GM18526 (cell line): ENCODE results near the gene RPLP2.

ENCODE experiments used
- POLR2A ChIP-seq: IDR thresholded peaks from 3 replicates; pipeline ENCODE4 v1.6.1; 2011; ENCODE audit not compliant: insufficient read length; ENCODE audit errors: extremely low read depth

RPLP2 gene

DNA sequence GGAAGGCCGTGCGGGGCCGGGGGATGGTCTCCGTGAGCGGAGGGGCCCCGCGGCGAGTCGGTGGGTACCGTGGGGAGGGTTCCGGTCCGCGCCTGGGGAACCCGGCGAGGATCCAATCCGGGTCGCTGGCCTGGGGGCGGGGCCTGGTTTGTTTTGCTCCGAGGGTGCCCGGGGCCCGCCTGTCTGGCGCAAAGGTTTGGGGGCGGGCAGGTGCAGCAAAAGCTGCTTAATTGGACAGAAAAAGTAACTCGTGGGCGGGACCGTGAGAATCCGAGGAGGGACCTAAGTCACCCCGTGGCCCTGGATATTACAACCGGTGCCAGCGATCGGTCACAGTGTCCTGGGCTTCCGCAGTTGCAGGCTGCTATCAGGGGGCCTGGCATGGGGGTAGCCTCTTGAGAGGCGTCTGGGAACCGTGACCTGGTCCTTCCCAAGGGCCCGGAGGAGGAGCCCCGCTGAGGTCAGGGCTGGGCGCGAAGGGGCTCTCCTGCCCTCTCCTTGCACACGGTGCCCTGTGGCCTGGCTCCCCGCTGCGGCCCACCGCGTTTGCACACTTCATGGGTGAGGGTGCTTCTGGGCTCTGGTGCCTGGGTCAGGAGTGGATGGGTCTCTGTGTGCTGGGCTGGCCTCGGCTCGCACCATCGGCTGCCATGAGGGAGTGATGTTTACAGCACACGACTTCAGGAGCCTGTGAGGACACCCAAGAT lies 10.3 kb downstream of the RPLP2 start:
- TF ChIP-seq POLR2A = no peak

DNA sequence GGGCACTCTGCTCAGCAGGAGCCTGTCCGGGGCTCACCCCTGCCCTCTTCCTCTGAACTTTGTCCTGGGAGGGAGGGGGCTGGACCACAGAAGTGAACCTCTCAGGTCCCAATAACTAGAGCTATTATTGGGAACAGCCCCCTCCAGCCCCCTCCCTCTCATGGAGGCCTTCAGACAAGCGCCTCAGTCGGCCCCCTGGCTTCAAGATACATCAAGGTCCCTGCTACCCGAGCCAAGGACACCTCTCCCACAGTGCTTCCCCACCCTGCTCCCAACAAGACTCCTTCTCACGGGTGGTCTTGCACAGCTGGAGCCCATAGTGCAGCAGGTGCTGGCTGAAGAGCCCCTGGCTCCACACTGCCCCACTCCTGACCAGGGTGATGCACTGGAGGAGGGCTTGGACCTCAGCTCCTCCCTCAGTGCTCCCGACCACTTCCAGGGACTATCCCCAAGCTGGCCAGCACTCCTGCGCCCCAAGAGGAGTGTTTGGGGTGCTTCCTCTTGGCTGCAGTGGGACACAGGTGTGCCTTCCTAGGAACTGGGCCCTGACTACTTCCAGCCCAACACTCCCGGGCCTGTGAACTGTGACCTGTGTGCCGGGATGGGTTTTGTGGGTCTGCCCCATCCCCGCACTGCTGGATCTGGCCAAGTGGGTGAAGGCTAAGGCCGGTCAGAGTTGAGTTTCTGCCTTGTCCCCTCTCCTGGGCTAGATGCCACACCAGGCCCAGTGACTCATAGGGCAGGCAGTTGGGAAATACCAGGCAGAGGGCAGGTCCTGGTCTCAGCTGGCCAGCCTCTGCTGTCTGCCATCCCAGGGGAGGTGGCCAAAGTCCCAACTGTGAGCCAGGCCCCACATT lies 11.1 kb downstream of the RPLP2 start:
- TF ChIP-seq POLR2A = no peak

- TF ChIP-seq POLR2A = no peak
Measured at GRCh38 chr11:821512-822371, 12.0 kb downstream of the RPLP2 start.

- no peak for TF ChIP-seq POLR2A
Measured at GRCh38 chr11:823441-824291, 13.9 kb downstream of the RPLP2 start.

DNA sequence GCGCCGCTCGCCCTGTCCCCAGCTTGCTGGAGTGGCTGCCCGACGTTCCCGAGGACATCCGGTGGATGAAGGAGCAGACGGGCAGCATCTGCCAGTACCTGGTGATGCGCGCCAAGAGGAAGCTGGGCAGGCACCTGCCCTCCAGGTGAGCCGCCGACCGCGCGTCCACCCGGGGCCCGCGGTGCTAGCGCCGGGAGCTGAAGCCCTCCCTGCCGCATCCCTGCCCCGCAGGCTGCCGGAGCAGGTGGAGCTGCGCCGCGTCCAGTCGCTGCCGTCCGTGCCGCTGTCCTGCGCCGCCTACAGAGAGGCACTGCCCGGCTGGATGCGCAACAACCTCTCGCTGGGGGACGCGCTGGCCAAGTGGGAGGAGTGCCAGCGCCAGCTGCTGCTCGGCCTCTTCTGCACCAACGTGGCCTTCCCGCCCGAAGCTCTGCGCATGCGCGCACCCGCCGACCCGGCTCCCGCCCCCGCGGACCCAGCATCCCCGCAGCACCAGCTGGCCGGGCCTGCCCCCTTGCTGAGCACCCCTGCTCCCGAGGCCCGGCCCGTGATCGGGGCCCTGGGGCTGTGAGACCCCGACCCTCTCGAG lies 14.6 kb downstream of the RPLP2 start:
- TF ChIP-seq POLR2A = no peak

DNA sequence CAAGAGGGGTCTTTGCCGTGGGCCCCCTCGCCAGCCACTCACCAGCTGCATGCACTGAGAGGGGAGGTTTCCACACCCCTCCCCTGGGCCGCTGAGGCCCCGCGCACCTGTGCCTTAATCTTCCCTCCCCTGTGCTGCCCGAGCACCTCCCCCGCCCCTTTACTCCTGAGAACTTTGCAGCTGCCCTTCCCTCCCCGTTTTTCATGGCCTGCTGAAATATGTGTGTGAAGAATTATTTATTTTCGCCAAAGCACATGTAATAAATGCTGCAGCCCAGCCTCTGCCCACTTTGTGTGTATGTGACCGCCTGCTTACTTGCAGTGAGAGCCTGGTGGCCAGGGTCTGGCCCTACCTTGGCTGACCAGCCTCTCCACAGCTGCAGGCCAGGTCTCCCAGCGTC lies 15.2 kb downstream of the RPLP2 start:
- TF ChIP-seq POLR2A = no peak

- TF ChIP-seq POLR2A = no peak
Measured at GRCh38 chr11:825366-826226, 15.8 kb downstream of the RPLP2 start.

DNA sequence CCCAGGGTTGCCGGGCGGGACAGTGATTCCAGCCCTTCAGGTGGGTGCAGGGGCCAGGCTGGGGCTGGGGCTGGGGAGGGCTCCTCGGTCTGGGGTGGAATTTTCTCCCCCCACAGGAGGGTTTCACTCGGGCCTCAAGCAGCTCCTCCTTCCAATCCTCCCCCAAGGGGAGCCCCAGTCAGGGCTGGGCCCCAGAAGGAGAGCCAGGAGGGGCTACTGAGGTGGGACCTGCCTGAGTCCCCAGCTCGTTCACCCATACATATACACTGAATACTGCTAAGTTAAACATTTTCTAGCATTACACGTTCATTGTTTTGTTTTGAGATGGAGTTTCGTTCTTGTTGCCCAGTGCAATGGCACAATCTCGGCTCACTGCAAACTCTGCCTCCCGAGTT lies 16.5 kb downstream of the RPLP2 start:
- no peak for TF ChIP-seq POLR2A

GRCh38 chr11:826836-827145 lies 17.0 kb downstream of the RPLP2 start:
- TF ChIP-seq POLR2A = no peak

GRCh38 chr11:827146-827896 lies 17.6 kb downstream of the RPLP2 start:
- TF ChIP-seq POLR2A = no peak

DNA sequence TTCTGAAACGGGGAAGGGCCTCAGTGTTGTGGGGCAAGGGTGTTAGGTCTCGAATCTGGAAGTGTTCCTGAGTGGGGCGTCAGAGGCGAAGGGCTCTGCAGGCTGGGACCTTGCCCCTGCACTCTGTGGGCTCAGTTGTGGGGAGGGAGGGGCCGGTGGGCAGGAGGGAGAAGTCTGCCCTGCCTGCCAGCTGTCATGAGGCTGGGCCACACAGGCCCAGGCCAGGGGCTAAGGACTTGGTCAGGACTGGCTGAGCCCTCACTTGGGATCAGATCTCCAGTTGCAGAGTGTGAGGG lies 18.1 kb downstream of the RPLP2 start, which contains the start of gene CRACR2B:
Gene CRACR2B (plus strand): TSS at position 23 of the 296 bp plus-strand sequence. CDS start 689 bp downstream, outside the sequence.
- no peak for TF ChIP-seq POLR2A

DNA sequence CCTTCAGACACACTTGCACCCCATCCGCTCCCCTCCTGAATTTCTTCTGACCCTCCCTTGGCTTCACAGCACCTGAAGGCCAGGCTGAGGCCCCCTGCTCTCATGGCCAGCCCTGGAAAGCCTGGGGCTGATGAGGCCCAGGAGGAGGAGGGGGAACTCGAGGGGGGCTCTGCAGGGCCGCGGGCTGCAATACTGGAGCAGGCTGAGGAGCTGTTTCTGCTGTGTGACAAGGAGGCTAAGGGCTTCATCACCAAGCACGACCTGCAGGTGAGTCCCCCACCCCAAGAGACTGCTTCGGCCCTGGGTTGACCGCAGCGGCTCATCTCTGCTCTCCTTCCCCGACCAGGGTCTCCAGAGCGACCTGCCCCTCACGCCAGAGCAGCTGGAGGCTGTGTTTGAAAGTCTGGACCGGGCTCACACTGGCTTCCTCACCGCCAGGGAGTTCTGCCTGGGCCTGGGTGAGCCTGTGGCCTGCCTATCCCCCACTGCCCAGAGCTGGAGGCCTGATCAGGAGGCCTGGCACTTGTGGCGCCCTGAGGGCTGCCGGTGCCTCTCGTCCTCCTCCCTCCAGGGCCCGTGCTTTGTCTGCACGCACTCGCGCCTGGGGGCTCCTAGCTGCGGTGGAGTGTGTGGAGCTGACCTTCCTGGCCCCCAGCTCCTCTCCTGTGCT lies 18.9 kb downstream of the RPLP2 start:
- TF ChIP-seq POLR2A = no peak

GRCh38 chr11:829176-829846 lies 19.5 kb downstream of the RPLP2 start:
- no peak for TF ChIP-seq POLR2A
